Right lobe of liver (tissue), 6 donors: ENCODE results near the gene RIMBP2. TPM values are rescaled to one million over a fixed set of nuclear protein-coding genes. Genes with fewer than 3 reads are reported as not detected.

Experiments
- ATAC-seq, 4 donors: fragments of 200-7000 bp; cut with Tn5 transposase; one replicate each; pipeline ENCODE4 v1.9.1; 2020; ENCODE audit warnings: mild to moderate bottlenecking in 4 of 4, moderate library complexity in 4 of 4
- DNase-seq, 3 donors: peaks; one replicate each; pipeline ENCODE4 v3.0.0-alpha.2; 2020
- H3K27ac ChIP-seq, 3 donors: fragments of 200-600 bp; one replicate each; pipeline ENCODE4 v1.8.0; 2022
- H3K27me3 ChIP-seq, 2 donors: fragments of 200-600 bp; one replicate each; pipeline ENCODE4 v1.8.0; 2022
- H3K36me3 ChIP-seq, 4 donors: fragments of 200-600 bp; sonication (generic) in 1 of 4; one replicate each; pipeline versions ENCODE4 v1.5.1 to v1.8.0; 2017 to 2022; ENCODE audit warnings: control low read depth in 1 of 4
- H3K4me1 ChIP-seq, 4 donors: fragments of 200-600 bp; sonication (generic) in 1 of 4; one replicate each; pipeline versions ENCODE4 v1.5.1 to v1.8.0; 2017 to 2022; ENCODE audit warnings: control low read depth in 1 of 4
- H3K4me3 ChIP-seq, 3 donors: fragments of 200-600 bp; one replicate each; pipeline ENCODE4 v1.8.0; 2022
- H3K9me3 ChIP-seq, 4 donors: fragments of 200-600 bp; sonication (generic) in 1 of 4; one replicate each; pipeline versions ENCODE4 v1.5.1 to v1.8.0; 2017 to 2022; ENCODE audit warnings: control low read depth in 1 of 4
- CTCF ChIP-seq, 4 donors: fragments of 200-600 bp in 3 of 4; fragments of 450-650 bp in 1 of 4; IDR thresholded peaks; one replicate each; pipeline versions ENCODE4 v1.5.1 to v1.8.0; 2016 to 2022; ENCODE audit warnings: antibody characterized with exemption in 4 of 4, mild to moderate bottlenecking in 2 of 4
- POLR2A ChIP-seq: fragments of 450-650 bp; IDR thresholded peaks from one replicate; pipeline ENCODE4 v1.6.1; 2017; ENCODE audit warnings: antibody characterized with exemption, mild to moderate bottlenecking
- WGBS: methylation state at CpG from one replicate; pipeline ENCODE4 v1.1.6; 2018; ENCODE audit warnings: low coverage, low lambda C conversion rate; ENCODE audit not compliant: insufficient coverage; ENCODE audit errors: missing lambda C conversion rate; 5-methylcytosine and 5-hydroxymethylcytosine counted together
- intact Hi-C, 2 donors: fragments of 100-400 bp; cut with DNase I; formaldehyde crosslinking; loops; one replicate each; pipeline versions ENCODE4 v1.11.2 to v1.14.1; 2022
- total RNA-seq, 6 experiments: library from RNA; depleted of rRNA in 2 of 6; stranded (reverse); fragments of >200 nt in 2 of 6; fragmentation: NEBNext Ultra II Directional in 3 of 6; extraction: Animal tissue kit (Norgen Biotek cat#: 25700) in 3 of 6; gene quantifications; one replicate each; pipeline versions ENCODE4 v1.1.0 to v1.2.4, GENCODE V29; 2016 to 2023
- donor health status: DM: no; HTN: yes; CAD: no.
- donor health status: DM: no; HTN: no; CAD: no.
- donor health status: DM: no; HTN: no; CAD: no.
- donor health status: DM: no; HTN: yes; CAD: no.
- donor health status: DM: no; HTN: yes; CAD: no.

Gene RIMBP2
- total RNA-seq, 6 experiments from 2014 or later = 0.04 to 0.19 TPM; not detected in 4

- no peak for ATAC-seq
- H3K36me3 ChIP-seq = no peaks in the 10 kb centered on the region
- TF ChIP-seq CTCF (IDR thresholded peaks at IDR 0.05) = no peak
- TF ChIP-seq POLR2A = no peak
- no peaks in the 10 kb centered on the region for H3K4me1 ChIP-seq
- H3K4me3 ChIP-seq = no peak overlapping the region
- H3K27me3 ChIP-seq = no peaks in the 10 kb centered on the region
- no peaks in the 10 kb centered on the region for H3K9me3 ChIP-seq
- intact Hi-C loops = no loop called here
- H3K27ac ChIP-seq = no peak overlapping the region
- no peak for DNase-seq
- WGBS = 30% methylated on average over 3 of the region's 3 CpGs
Measured at GRCh38 chr12:130549361-130549760, 166.7 kb downstream of the RIMBP2 start.

GRCh38 chr12:130547480-130548155 lies 168.5 kb downstream of the RIMBP2 start:
- Histone ChIP-seq H3K4me3 (no peak overlapping the region), H3K4me1 (no peaks in the 10 kb centered on the region), H3K9me3 (no peaks in the 10 kb centered on the region), H3K27me3 (no peaks in the 10 kb centered on the region), H3K36me3 (no peaks in the 10 kb centered on the region), H3K27ac (no peak overlapping the region)
- TF ChIP-seq POLR2A (no peak), CTCF (IDR thresholded peaks at IDR 0.05) (no peak)
- ATAC-seq (no peak), DNase-seq (no peak)
- intact Hi-C loops = no loop called here
- WGBS = 53% methylated on average over 12 of the region's 13 CpGs

- 68% methylated on average over 11 of the region's 11 CpGs for WGBS
- DNase-seq = no peak
- Histone ChIP-seq H3K4me1 (no peaks in the 10 kb centered on the region), H3K9me3 (no peaks in the 10 kb centered on the region), H3K4me3 (no peak overlapping the region), H3K27ac (no peak overlapping the region), H3K36me3 (no peaks in the 10 kb centered on the region), H3K27me3 (no peaks in the 10 kb centered on the region)
- TF ChIP-seq CTCF (IDR thresholded peaks at IDR 0.05) (no peak), POLR2A (no peak)
- ATAC-seq = no peak
- intact Hi-C loops = no loop called here
Measured at GRCh38 chr12:130546494-130546893, 169.6 kb downstream of the RIMBP2 start.

GRCh38 chr12:130545475-130545874 lies 170.6 kb downstream of the RIMBP2 start:
- ATAC-seq = no peak
- Histone ChIP-seq H3K27me3 (no peaks in the 10 kb centered on the region), H3K4me1 (no peaks in the 10 kb centered on the region), H3K27ac (no peak overlapping the region), H3K4me3 (no peak overlapping the region), H3K36me3 (no peaks in the 10 kb centered on the region), H3K9me3 (no peaks in the 10 kb centered on the region)
- TF ChIP-seq CTCF (IDR thresholded peaks at IDR 0.05) (no peak), POLR2A (no peak)
- intact Hi-C loops = no loop called here
- DNase-seq = no peak
- WGBS = 49% methylated on average over 17 of the region's 17 CpGs
